Ascending aorta (tissue), 2 donors: ENCODE results near the gene ZBED4. TPM values are rescaled to one million over a fixed set of nuclear protein-coding genes. Genes with fewer than 3 reads are reported as not detected.
A peak's percentile ranks its signal among the peaks of the same experiment; 100 is the strongest.

Experiments
- DNase-seq, 2 donors: peaks; one replicate each; pipeline ENCODE4 v3.0.0-alpha.2; 2019; ENCODE audit warnings: low spot score in 2 of 2
- H3K27ac ChIP-seq, 2 donors: fragments of 200-600 bp; sonication (generic); one replicate each; pipeline ENCODE4 v1.5.1; 2016 to 2017; ENCODE audit warnings: mild to moderate bottlenecking in 1 of 2
- H3K27me3 ChIP-seq: fragments of 200-600 bp; sonication (generic); one replicate; pipeline ENCODE4 v1.5.1; 2017
- H3K36me3 ChIP-seq, 2 donors: fragments of 200-600 bp; sonication (generic); one replicate each; pipeline ENCODE4 v1.5.1; 2016
- H3K4me1 ChIP-seq, 2 donors: fragments of 200-600 bp; sonication (generic); one replicate each; pipeline ENCODE4 v1.5.1; 2016 to 2017; ENCODE audit warnings: mild to moderate bottlenecking in 1 of 2
- H3K4me3 ChIP-seq, 2 donors: fragments of 200-600 bp; sonication (generic); one replicate each; pipeline ENCODE4 v1.5.1; 2016 to 2017; ENCODE audit warnings: mild to moderate bottlenecking in 1 of 2
- H3K9me3 ChIP-seq, 2 donors: fragments of 200-600 bp; sonication (generic); one replicate each; pipeline ENCODE4 v1.5.1; 2016
- intact Hi-C: fragments of 100-400 bp; cut with DNase I; formaldehyde crosslinking; loops from one replicate; pipeline ENCODE4 v1.15.1; 2023
- total RNA-seq: library from RNA; depleted of rRNA; stranded (reverse); fragments of >200 nt; gene quantifications from one replicate; pipeline ENCODE4 v1.1.0, GENCODE V29; 2016
- TF ChIP-seq, protein P1 (sequence below), 3 experiments: fragments of 200-600 bp in 2 of 3; fragments of 450-650 bp in 1 of 3; sonication (generic) in 2 of 3; IDR thresholded peaks; one replicate each; pipeline ENCODE4 v1.5.1; 2016 to 2019; ENCODE audit warnings: antibody characterized with exemption in 3 of 3, mild to moderate bottlenecking in 1 of 3, moderate library complexity in 1 of 3

The ZBED4 gene
- total RNA-seq, 1 donor from 2014 or later, result 10.1 TPM

DNA sequence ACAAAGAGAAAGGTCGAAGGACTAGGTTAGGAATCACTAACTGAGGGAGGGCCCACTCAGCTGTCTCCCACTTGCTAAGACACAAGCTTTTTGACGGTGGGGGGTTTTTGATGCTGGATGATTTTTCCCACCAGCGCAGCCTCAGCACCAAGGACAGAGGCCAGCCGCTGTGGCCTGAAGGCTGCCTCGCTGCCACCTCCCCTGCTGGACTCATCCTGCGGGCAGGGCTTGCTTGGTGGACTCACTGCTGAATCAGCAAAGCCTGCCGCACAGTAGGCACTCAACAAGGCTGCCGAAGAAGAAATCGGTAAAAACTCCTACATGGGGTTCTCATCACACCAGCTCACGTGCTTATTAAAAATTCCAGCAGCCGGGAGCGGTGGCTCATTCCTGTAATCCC lies 62.0 kb downstream of the ZBED4 start:
- Histone ChIP-seq H3K27ac (no peak overlapping the region), H3K36me3 (peaks cover 23 to 27% of the 10 kb centered on the region in 2 donors), H3K4me3 (no peak overlapping the region), H3K9me3 (no peaks in the 10 kb centered on the region), H3K27me3 (no peaks in the 10 kb centered on the region), H3K4me1 (peaks cover 0 to 12% of the 10 kb centered on the region in 2 donors)
- TF ChIP-seq, protein P1, sequence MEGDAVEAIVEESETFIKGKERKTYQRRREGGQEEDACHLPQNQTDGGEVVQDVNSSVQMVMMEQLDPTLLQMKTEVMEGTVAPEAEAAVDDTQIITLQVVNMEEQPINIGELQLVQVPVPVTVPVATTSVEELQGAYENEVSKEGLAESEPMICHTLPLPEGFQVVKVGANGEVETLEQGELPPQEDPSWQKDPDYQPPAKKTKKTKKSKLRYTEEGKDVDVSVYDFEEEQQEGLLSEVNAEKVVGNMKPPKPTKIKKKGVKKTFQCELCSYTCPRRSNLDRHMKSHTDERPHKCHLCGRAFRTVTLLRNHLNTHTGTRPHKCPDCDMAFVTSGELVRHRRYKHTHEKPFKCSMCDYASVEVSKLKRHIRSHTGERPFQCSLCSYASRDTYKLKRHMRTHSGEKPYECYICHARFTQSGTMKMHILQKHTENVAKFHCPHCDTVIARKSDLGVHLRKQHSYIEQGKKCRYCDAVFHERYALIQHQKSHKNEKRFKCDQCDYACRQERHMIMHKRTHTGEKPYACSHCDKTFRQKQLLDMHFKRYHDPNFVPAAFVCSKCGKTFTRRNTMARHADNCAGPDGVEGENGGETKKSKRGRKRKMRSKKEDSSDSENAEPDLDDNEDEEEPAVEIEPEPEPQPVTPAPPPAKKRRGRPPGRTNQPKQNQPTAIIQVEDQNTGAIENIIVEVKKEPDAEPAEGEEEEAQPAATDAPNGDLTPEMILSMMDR (IDR thresholded peaks at IDR 0.05), result no peak
- intact Hi-C loops, result loop anchor here (5.0 kb wide), 1 partner anchor 272 kb away; the partner anchor contains the start of gene TRABD
- DNase-seq, result no peak

DNA sequence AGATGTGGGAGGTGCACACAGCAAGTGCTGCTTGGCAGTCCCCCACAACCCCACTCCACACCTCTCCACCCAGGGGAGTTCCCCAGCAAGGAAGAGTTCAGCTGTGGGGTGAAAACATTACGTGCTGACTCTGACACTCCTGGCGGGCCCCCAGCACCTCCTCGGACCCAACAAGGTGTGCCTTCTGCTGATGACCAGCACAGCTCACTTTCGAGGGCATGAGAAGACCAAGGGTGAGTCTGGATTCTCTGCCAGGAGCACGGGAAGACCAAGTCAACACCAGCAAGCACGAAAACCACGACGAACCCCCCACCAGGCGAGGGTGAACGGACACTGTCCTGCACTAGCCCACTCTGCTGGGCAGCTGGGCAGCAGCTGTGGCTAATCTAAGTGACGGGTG lies 63.2 kb downstream of the ZBED4 start:
- H3K9me3 ChIP-seq, result no peaks in the 10 kb centered on the region
- peak overlapping the region in 1 of 2 donors; percentile 90 for H3K4me3 ChIP-seq
- TF ChIP-seq, protein P1 (IDR thresholded peaks at IDR 0.05), result no peak
- DNase-seq, result peak in 1 of 2 donors; percentile 63
- peaks cover 0 to 12% of the 10 kb centered on the region in 2 donors for H3K4me1 ChIP-seq
- intact Hi-C loops, result loop anchor here (5.0 kb wide), 1 partner anchor 270 kb away; the partner anchor contains the start of gene TRABD
- H3K27me3 ChIP-seq, result no peaks in the 10 kb centered on the region
- H3K27ac ChIP-seq, result no peak overlapping the region
- H3K36me3 ChIP-seq, result peaks cover 17 to 35% of the 10 kb centered on the region in 2 donors

DNA sequence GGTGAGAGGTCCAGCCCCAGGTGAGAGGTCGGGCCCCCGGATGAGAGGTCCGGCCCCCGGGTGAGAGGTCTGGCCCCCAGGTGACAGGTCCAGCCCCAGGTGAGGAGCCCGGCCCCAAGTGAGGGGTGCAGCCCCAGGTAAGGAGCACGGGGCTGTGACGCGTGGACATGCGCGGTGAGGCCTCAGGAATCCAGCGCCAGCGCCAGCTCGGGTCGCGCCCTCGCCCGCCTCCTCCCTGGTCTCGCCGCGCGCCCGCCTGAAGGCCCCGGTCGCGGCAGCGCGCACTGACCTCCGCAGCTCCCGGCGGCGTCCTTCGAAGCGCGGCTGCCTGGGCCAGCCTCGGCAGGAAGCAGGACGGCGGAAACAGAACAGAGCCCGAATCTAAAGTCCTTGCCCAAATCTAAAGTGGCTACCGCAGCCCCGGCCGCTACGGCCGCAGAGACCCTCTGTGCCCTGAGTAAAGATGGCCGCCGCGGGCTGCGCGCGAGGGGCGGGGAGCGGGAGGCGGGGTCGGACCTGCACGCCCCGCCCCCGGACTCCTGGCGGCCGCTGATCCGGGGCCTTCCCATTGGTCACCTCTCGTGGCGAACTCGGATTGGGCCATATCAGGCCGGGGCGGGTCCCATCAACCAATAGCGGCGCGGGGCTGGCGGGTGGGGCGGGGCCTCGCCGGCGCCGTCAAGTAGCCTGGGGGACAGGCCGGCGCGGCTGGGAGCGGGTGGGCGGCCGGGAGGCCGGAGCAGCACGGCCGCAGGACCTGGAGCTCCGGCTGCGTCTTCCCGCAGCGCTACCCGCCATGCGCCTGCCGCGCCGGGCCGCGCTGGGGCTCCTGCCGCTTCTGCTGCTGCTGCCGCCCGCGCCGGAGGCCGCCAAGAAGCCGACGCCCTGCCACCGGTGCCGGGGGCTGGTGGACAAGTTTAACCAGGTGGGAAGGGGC lies 64.6 kb downstream of the ZBED4 start, which contains the start of the genes ALG12 and CRELD2:
TSS of gene ALG12 (minus strand) at position 465 of the 937 bp plus-strand sequence. CDS start 4,673 bp downstream, outside the sequence.
TSS of gene CRELD2 (plus strand) at position 661 of the 937 bp plus-strand sequence. CDS start at position 797, 136 bp downstream.
- TF ChIP-seq, protein P1 (IDR thresholded peaks at IDR 0.05), result no peak
- Histone ChIP-seq H3K27ac (peak within 1 kb of the TSS; percentile 95), H3K9me3 (no peaks in the 10 kb centered on the region), H3K27me3 (no peaks in the 10 kb centered on the region), H3K36me3 (peaks cover 4 to 27% of the 10 kb centered on the region in 2 donors), H3K4me1 (peaks cover 0 to 12% of the 10 kb centered on the region in 2 donors), H3K4me3 (peak within 1 kb of the TSS; percentile 76 to 90)
- intact Hi-C loops, result loop anchor here (1.0 to 5.0 kb wide), 5 partner anchors 13 to 283 kb away; partner anchors contain the start of genes PIM3, SELENOO, TRABD and ZBED4
- peak; percentile 94 to 99 for DNase-seq

DNA sequence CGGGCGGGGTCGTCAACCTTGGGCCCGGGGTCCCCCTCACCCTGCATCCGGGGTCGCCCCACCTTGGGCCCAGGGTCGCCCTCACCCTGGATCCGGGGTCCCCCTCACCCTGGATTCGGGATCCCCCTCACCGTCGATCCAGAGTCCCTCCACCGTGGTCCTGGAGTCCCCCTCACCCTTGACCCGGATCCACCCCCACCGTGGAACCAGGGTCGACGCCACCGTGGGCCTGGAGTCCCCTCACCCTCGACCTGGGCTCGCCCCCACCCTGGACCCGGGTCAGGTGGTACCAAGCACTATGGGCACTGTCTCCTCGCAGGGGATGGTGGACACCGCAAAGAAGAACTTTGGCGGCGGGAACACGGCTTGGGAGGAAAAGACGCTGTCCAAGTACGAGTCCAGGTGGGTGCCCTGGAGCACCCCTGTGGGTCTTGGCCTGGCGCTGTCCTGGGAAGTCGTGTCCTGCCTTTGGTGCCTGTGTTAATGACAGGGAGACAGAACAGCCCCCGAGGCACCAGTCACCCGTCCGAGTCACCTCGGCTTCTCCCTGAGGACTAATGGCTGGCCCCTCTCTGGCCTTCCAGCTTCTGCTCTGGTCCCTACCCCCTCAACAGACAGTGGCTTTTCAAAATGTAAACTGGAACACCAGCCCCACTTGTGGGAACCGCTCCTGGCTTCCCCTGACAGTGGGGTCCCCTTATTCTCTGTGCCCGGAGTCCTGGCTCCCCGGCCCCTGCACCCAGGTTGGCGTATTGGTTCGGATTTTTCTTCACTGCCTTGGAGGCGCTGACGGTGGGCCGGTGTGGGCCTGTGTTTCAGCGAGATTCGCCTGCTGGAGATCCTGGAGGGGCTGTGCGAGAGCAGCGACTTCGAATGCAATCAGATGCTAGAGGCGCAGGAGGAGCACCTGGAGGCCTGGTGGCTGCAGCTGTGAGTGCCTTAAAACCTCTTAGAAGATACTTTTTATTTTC lies 65.6 kb downstream of the ZBED4 start:
- intact Hi-C loops, result loop anchor here (1.0 to 5.0 kb wide), 5 partner anchors 12 to 282 kb away; partner anchors contain the start of genes PIM3, SELENOO, TRABD and ZBED4
- no peaks in the 10 kb centered on the region for H3K27me3 ChIP-seq
- peaks cover 5 to 27% of the 10 kb centered on the region in 2 donors for H3K36me3 ChIP-seq
- DNase-seq, result peak in 1 of 2 donors; percentile 64
- peak overlapping the region; percentile 30 to 48 for H3K27ac ChIP-seq
- H3K9me3 ChIP-seq, result no peaks in the 10 kb centered on the region
- H3K4me3 ChIP-seq, result peak overlapping the region; percentile 76 to 90
- peaks cover 0 to 12% of the 10 kb centered on the region in 2 donors for H3K4me1 ChIP-seq
- TF ChIP-seq, protein P1 (IDR thresholded peaks at IDR 0.05), result no peak

DNA sequence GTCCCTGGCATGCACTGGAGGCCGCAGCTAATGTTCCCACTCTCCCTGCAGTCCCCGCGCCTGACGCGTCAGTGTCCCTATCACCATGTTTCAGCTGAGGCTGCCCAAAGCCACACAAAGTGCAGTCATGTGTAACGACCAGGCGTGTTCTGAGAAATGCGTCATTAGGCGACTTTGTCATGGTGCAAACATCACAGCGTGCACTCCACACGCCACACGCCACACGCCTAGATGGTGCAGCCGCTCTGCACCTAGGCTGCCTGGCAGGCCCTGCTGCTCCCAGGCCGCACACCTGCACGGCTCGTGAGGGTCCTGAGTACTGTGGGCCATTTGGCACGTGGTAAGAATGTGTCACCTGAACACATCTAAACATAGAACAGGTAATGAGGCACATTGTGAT lies 67.2 kb downstream of the ZBED4 start:
- intact Hi-C loops, result no loop called here
- Histone ChIP-seq H3K4me1 (peaks cover 0 to 12% of the 10 kb centered on the region in 2 donors), H3K9me3 (no peaks in the 10 kb centered on the region), H3K27ac (no peak overlapping the region), H3K27me3 (no peaks in the 10 kb centered on the region), H3K4me3 (no peak overlapping the region), H3K36me3 (peaks cover 6 to 37% of the 10 kb centered on the region in 2 donors)
- DNase-seq, result no peak
- TF ChIP-seq, protein P1 (IDR thresholded peaks at IDR 0.05), result no peak
